Osteoblast (primary cell): Measurements from ENCODE around the gene PDZK1IP1. TPM values are rescaled to one million over a fixed set of nuclear protein-coding genes. Genes with fewer than 3 reads are reported as not detected.
"Not testable (repeated sequence)": the region's sequence is repeated elsewhere in the genome, so short reads cannot be mapped to it uniquely, and the experiment has no call there.

Experiments used
- DNase-seq: peaks from one replicate; pipeline ENCODE4 v3.0.0; 2011; ENCODE audit warnings: low spot score, mixed read lengths; ENCODE audit not compliant: insufficient read length; ENCODE audit errors: missing footprints
- H2AFZ ChIP-seq: 2 replicates; pipeline ENCODE4 v1.6.0; 2011; ENCODE audit warnings: mild to moderate bottlenecking, low read length
- H3K27ac ChIP-seq: 2 replicates; pipeline ENCODE4 v1.5.1; 2011; ENCODE audit warnings: mild to moderate bottlenecking, low read depth, low read length, moderate library complexity
- H3K27me3 ChIP-seq: 2 replicates; pipeline ENCODE4 v1.6.0; 2012; ENCODE audit warnings: mild to moderate bottlenecking, control low read depth, inconsistent platforms, low read length, moderate library complexity; ENCODE audit not compliant: insufficient read depth
- H3K36me3 ChIP-seq: 2 replicates; pipeline ENCODE4 v1.5.1; 2011; ENCODE audit warnings: mild to moderate bottlenecking, low read length, control low read depth, moderate library complexity; ENCODE audit not compliant: insufficient read depth
- H3K4me1 ChIP-seq: 2 replicates; pipeline ENCODE4 v1.5.1; 2011; ENCODE audit warnings: mild to moderate bottlenecking, low read length, control low read depth, moderate library complexity; ENCODE audit not compliant: insufficient read depth
- H3K4me2 ChIP-seq: 2 replicates; pipeline ENCODE4 v1.6.0; 2011; ENCODE audit warnings: mild to moderate bottlenecking, low read length; ENCODE audit not compliant: insufficient read depth
- H3K4me3 ChIP-seq: fragments of 200-600 bp; sonication (generic); 3 replicates; pipeline ENCODE4 v1.5.1; 2012; ENCODE audit warnings: mild to moderate bottlenecking, low read length, inconsistent platforms; ENCODE audit not compliant: insufficient read depth
- H3K79me2 ChIP-seq: 2 replicates; pipeline ENCODE4 v1.6.0; 2012; ENCODE audit warnings: mild to moderate bottlenecking, low read length, control low read depth, inconsistent platforms; ENCODE audit not compliant: insufficient read depth
- H3K9me3 ChIP-seq: 2 replicates; pipeline ENCODE4 v1.5.1; 2011; ENCODE audit warnings: low read depth, low read length, control low read depth
- H4K20me1 ChIP-seq: 2 replicates; pipeline ENCODE4 v1.6.0; 2012; ENCODE audit warnings: mild to moderate bottlenecking, low read length, control low read depth; ENCODE audit not compliant: insufficient read depth
- total RNA-seq: library from RNA; depleted of rRNA; stranded (reverse); fragments of >200 nt; gene quantifications from 2 replicates; pipeline ENCODE4 v1.2.3, GENCODE V29; 2012
- TF ChIP-seq, protein P1 (sequence below): IDR thresholded peaks from 2 replicates; pipeline ENCODE4 v1.5.1; 2011; ENCODE audit warnings: mild to moderate bottlenecking, low read depth, low read length, moderate library complexity; ENCODE audit errors: extremely low read depth

The PDZK1IP1 gene
- total RNA-seq, 1 donor, result not detected

DNA sequence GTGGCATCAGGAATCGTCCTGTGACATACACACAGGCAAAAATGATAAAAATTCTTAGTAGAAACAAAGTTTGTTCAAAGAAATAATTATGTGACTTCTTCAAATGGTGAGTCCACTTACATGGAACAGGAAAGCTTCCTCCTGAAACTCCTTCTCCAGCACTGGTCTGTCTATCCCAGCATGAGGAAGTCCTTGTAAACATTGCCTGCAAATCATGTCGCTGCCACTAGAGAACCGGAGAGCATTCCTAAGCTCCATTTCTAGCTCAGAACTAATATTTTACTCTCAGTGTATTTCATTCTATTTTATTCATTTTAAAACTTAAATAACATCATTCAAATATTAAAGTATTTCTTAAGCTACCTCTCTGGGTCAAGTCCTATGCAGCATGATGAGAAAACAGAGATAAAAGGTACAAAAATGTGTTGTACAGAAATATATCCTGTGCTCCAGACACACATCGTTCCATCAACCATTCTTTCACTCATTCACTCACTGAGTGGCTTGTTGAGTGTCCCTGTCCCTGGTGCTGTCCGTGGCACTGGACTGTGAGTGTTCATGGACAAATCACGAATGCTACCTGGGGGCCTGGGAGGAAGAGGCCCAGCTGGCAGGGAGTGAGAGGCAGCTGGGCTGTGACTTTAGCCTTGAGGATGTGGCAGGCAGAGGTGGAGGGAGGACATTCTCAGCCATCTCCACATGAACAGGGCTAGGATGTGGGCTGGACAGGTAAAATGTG, 42.6 kb downstream of the PDZK1IP1 start:
- no peaks in the 10 kb centered on the region for H4K20me1 ChIP-seq
- H3K79me2 ChIP-seq, result no peaks in the 10 kb centered on the region
- no peaks in the 10 kb centered on the region for H3K9me3 ChIP-seq
- H3K27me3 ChIP-seq, result no peaks in the 10 kb centered on the region
- no peak overlapping the region for H3K4me3 ChIP-seq
- H2AFZ ChIP-seq, result no peak overlapping the region
- no peaks in the 10 kb centered on the region for H3K36me3 ChIP-seq
- no peak overlapping the region for H3K4me2 ChIP-seq
- no peak overlapping the region for H3K27ac ChIP-seq
- TF ChIP-seq, protein P1, sequence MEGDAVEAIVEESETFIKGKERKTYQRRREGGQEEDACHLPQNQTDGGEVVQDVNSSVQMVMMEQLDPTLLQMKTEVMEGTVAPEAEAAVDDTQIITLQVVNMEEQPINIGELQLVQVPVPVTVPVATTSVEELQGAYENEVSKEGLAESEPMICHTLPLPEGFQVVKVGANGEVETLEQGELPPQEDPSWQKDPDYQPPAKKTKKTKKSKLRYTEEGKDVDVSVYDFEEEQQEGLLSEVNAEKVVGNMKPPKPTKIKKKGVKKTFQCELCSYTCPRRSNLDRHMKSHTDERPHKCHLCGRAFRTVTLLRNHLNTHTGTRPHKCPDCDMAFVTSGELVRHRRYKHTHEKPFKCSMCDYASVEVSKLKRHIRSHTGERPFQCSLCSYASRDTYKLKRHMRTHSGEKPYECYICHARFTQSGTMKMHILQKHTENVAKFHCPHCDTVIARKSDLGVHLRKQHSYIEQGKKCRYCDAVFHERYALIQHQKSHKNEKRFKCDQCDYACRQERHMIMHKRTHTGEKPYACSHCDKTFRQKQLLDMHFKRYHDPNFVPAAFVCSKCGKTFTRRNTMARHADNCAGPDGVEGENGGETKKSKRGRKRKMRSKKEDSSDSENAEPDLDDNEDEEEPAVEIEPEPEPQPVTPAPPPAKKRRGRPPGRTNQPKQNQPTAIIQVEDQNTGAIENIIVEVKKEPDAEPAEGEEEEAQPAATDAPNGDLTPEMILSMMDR, result no peak
- H3K4me1 ChIP-seq, result no peaks in the 10 kb centered on the region
- DNase-seq, result no peak

- H3K27me3 ChIP-seq, H3K4me3 ChIP-seq, H3K36me3 ChIP-seq, H3K79me2 ChIP-seq, H3K9me3 ChIP-seq, H3K4me2 ChIP-seq, DNase-seq, H3K4me1 ChIP-seq, H3K27ac ChIP-seq, H2AFZ ChIP-seq, H4K20me1 ChIP-seq: not testable (repeated sequence)
Measured at GRCh38 chr1:47146495-47146894, 43.3 kb downstream of the PDZK1IP1 start.

- TF ChIP-seq, protein P1, result peak; percentile 38
- not testable (repeated sequence) for H3K27ac ChIP-seq, H2AFZ ChIP-seq, H3K79me2 ChIP-seq, DNase-seq, H3K4me3 ChIP-seq, H4K20me1 ChIP-seq, H3K36me3 ChIP-seq, H3K27me3 ChIP-seq, H3K4me1 ChIP-seq, H3K9me3 ChIP-seq, H3K4me2 ChIP-seq
Measured at GRCh38 chr1:47143654-47144053, 46.2 kb downstream of the PDZK1IP1 start.

GRCh38 chr1:47140358-47140757, 49.5 kb downstream of the PDZK1IP1 start:
- not testable (repeated sequence) for H3K9me3 ChIP-seq, DNase-seq, H2AFZ ChIP-seq, H3K4me1 ChIP-seq, H4K20me1 ChIP-seq, H3K4me3 ChIP-seq, H3K4me2 ChIP-seq, H3K36me3 ChIP-seq, H3K27ac ChIP-seq, H3K79me2 ChIP-seq, H3K27me3 ChIP-seq

GRCh38 chr1:47137925-47138615, 51.8 kb downstream of the PDZK1IP1 start:
- no peak for DNase-seq
- TF ChIP-seq, protein P1, result no peak
- Histone ChIP-seq H3K27me3 (no peaks in the 10 kb centered on the region), H3K27ac (no peak overlapping the region), H3K4me1 (no peaks in the 10 kb centered on the region), H3K4me2 (no peak overlapping the region), H4K20me1 (no peaks in the 10 kb centered on the region), H2AFZ (no peak overlapping the region), H3K4me3 (no peak overlapping the region), H3K79me2 (no peaks in the 10 kb centered on the region), H3K9me3 (no peaks in the 10 kb centered on the region), H3K36me3 (no peaks in the 10 kb centered on the region)
